ENCODE measurements around the gene CTU2.

DNA sequence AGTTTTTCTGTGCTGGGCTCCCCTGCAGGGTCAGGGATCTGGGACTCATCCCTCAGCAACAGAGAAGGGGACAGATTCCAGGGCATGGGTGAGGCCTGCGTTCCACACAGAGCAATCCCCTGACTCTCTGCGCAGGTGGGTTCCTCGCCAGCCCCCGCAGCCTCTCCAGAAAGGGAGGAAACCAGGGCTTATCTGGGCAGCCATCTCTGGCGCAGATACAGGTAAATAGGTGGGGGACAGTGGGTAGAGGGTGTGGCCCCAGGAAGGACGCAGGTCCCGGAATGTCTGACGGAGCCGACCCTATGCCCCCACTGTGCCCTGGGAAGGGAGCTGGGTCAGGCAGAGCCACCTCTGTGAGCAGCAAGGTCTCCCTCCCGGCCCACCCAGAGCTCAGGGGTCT is 55.5 kb downstream of the CTU2 start:
- TF ChIP-seq POLR2AphosphoS5 (IDR thresholded peaks at IDR 0.05; ENCODE audit: low read length): no peak
- no peak for TF ChIP-seq ZNF24 (IDR thresholded peaks at IDR 0.05)
- no peak for TF ChIP-seq TAF1 (IDR thresholded peaks at IDR 0.05; ENCODE audit: borderline replicate concordance, low read depth, low read length)
- no peak for TF ChIP-seq BRCA1 (IDR thresholded peaks at IDR 0.05; ENCODE audit: low read depth, low read length)
- TF ChIP-seq EZH2 (IDR thresholded peaks at IDR 0.05; ENCODE audit: borderline replicate concordance, control insufficient read depth, low read depth, low read length): no peak
- TF ChIP-seq HDAC6 (IDR thresholded peaks at IDR 0.05; ENCODE audit: unreplicated experiment): no peak
- no peak for TF ChIP-seq EP300 (IDR thresholded peaks at IDR 0.05; ENCODE audit: borderline replicate concordance in 1 of 2, control insufficient read depth in 1 of 2, low read depth in 2 of 2, low read length in 2 of 2)
- TF ChIP-seq PAX5 (IDR thresholded peaks at IDR 0.05; ENCODE audit: borderline replicate concordance, low read depth, low read length): no peak

Measured in GM12878 (cell line).